Measurements from ENCODE around the gene ZMYM4.

ZMYM4 gene

GRCh38 chr1:35284852-35285251, 16.3 kb downstream of the ZMYM4 start:
- H3K4me2 ChIP-seq (ENCODE audit: low read length): no peak overlapping the region
- H3K36me3 ChIP-seq (ENCODE audit: control insufficient read depth, low read length): peaks cover 21% of the 10 kb centered on the region
- H3F3A ChIP-seq (ENCODE audit: control insufficient read depth, insufficient read depth): no peaks in the 10 kb centered on the region
- TF ChIP-seq, protein P1, sequence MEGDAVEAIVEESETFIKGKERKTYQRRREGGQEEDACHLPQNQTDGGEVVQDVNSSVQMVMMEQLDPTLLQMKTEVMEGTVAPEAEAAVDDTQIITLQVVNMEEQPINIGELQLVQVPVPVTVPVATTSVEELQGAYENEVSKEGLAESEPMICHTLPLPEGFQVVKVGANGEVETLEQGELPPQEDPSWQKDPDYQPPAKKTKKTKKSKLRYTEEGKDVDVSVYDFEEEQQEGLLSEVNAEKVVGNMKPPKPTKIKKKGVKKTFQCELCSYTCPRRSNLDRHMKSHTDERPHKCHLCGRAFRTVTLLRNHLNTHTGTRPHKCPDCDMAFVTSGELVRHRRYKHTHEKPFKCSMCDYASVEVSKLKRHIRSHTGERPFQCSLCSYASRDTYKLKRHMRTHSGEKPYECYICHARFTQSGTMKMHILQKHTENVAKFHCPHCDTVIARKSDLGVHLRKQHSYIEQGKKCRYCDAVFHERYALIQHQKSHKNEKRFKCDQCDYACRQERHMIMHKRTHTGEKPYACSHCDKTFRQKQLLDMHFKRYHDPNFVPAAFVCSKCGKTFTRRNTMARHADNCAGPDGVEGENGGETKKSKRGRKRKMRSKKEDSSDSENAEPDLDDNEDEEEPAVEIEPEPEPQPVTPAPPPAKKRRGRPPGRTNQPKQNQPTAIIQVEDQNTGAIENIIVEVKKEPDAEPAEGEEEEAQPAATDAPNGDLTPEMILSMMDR (IDR thresholded peaks at IDR 0.05; ENCODE audit: low read depth, low read length, poor library complexity, severe bottlenecking): no peak
- no peak for TF ChIP-seq EZH2phosphoT487 (IDR thresholded peaks at IDR 0.05; ENCODE audit: borderline replicate concordance, low read length)
- no peak overlapping the region for H3K4me3 ChIP-seq (ENCODE audit: low read length)
- no peaks in the 10 kb centered on the region; the same call in 1 of the 2 replicates for H3K4me1 ChIP-seq (ENCODE audit: control insufficient read depth, low read length)
- no peaks in the 10 kb centered on the region for H3K27me3 ChIP-seq (ENCODE audit: control insufficient read depth, low read length)
- no peaks in the 10 kb centered on the region for H4K20me1 ChIP-seq (ENCODE audit: control insufficient read depth, insufficient read depth, low read depth, low read length)
- no peaks in the 10 kb centered on the region for H3K9me2 ChIP-seq (replicated peaks; ENCODE audit: control insufficient read depth, low read length)
- H3K9me3 ChIP-seq (ENCODE audit: control insufficient read depth, insufficient read depth, low read length): 0 out of 2 replicates have a peak, but pooled peaks cover 8% of the 10 kb centered on the region
- peaks cover 58% of the 10 kb centered on the region for H3K79me2 ChIP-seq (ENCODE audit: control insufficient read depth, low read length)
- H3K27ac ChIP-seq (ENCODE audit: low read depth, low read length): no peak overlapping the region

DNA sequence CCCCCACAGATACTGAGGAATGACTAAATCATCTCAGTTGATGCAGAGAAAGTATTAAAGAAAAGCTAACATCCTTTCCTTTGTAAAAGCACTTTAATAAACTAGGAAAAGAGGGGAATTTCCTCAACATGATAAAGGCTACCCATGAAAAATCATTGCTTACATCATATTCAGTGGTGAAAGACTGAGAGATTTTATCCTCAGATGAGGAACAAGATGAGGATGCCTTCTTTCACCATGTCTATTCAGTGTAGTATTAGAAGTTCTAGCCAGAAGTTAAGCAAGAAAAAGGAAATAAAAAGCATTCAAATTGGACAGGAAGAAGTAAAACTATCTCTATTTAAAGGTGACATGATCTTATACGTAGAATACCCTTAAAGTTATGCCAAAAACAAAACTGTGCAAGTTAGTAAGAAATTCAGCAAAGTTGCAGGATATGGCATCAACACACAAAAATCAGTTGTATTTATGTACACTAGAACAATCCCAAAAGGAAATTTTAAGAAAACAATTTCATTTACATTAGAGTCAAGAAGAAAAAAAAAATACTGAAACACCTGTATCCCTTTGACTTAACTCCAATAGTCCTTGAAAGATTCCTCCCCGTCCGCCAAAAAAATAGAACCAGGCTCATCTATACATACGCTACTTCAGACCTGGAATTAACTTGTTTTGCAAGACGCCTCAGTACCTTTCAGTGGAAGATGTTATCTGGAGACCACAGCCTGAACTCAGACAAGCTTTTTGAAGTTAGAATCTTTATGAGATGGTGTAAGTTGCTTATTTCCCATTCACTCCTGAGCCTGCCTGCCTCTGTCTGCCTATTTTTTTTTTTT, 17.5 kb downstream of the ZMYM4 start:
- no peaks in the 10 kb centered on the region for H3K27me3 ChIP-seq (ENCODE audit: control insufficient read depth, low read length)
- no peak overlapping the region for H3K4me2 ChIP-seq (ENCODE audit: low read length)
- 0 out of 2 replicates have a peak, but pooled peaks cover 8% of the 10 kb centered on the region for H3K9me3 ChIP-seq (ENCODE audit: control insufficient read depth, insufficient read depth, low read length)
- no peaks in the 10 kb centered on the region for H3F3A ChIP-seq (ENCODE audit: control insufficient read depth, insufficient read depth)
- no peaks in the 10 kb centered on the region for H3K9me2 ChIP-seq (replicated peaks; ENCODE audit: control insufficient read depth, low read length)
- peaks cover 53% of the 10 kb centered on the region for H3K79me2 ChIP-seq (ENCODE audit: control insufficient read depth, low read length)
- peaks cover 15% of the 10 kb centered on the region for H3K36me3 ChIP-seq (ENCODE audit: control insufficient read depth, low read length)
- no peak overlapping the region for H3K4me3 ChIP-seq (ENCODE audit: low read length)
- no peaks in the 10 kb centered on the region for H4K20me1 ChIP-seq (ENCODE audit: control insufficient read depth, insufficient read depth, low read depth, low read length)
- no peak overlapping the region for H3K27ac ChIP-seq (ENCODE audit: low read depth, low read length)
- H3K4me1 ChIP-seq (ENCODE audit: control insufficient read depth, low read length): no peaks in the 10 kb centered on the region; the same call in 1 of the 2 replicates
- no peak for TF ChIP-seq EZH2phosphoT487 (IDR thresholded peaks at IDR 0.05; ENCODE audit: borderline replicate concordance, low read length)
- TF ChIP-seq, protein P1 (IDR thresholded peaks at IDR 0.05; ENCODE audit: low read depth, low read length, poor library complexity, severe bottlenecking): no peak

DNA sequence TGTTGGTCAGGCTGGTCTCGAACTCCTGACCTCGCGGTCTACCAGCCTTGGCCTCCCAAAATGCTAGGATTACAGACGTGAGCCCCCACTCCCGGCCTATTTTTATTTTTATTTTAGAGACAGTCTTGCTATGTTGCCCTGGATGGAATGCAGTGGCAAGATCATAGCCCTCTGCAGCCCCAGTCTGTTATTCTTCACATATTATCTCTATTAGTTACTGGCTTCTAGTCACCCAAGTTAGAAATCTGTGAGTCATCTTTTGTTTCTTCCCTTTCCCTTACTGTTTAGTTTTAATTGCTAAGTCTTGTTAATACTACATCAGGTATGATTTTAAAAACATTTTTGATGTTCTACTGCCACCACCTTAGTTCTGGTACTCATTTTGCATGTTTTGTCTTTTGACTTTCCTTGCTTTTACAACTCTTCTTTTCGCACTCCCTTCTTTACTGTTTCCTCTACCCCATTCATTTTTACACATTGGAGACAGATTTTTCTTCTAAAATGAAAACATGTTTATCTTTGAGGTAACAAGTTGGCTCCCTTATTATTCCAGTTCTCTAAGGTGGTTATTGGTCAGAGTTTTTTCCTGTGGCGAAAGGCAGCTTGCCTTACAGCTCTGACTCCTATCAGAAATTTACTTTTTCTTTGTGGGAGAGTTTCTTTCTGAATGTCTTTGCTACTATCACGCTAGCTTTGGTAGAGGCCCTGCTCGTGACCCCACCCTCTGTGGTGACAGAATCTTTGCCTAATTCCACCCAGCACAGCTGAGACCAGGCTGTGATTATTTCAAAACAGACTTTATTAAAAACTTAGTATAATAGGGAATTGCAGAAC, 19.5 kb downstream of the ZMYM4 start:
- H3K27ac ChIP-seq (ENCODE audit: low read depth, low read length): no peak overlapping the region
- no peak overlapping the region for H3K4me2 ChIP-seq (ENCODE audit: low read length)
- TF ChIP-seq EZH2phosphoT487 (IDR thresholded peaks at IDR 0.05; ENCODE audit: borderline replicate concordance, low read length): no peak
- TF ChIP-seq, protein P1 (IDR thresholded peaks at IDR 0.05; ENCODE audit: low read depth, low read length, poor library complexity, severe bottlenecking): no peak
- H3K4me1 ChIP-seq (ENCODE audit: control insufficient read depth, low read length): no peaks in the 10 kb centered on the region; the same call in 1 of the 2 replicates
- peaks cover 45% of the 10 kb centered on the region for H3K79me2 ChIP-seq (ENCODE audit: control insufficient read depth, low read length)
- no peaks in the 10 kb centered on the region for H4K20me1 ChIP-seq (ENCODE audit: control insufficient read depth, insufficient read depth, low read depth, low read length)
- H3K27me3 ChIP-seq (ENCODE audit: control insufficient read depth, low read length): no peaks in the 10 kb centered on the region
- H3F3A ChIP-seq (ENCODE audit: control insufficient read depth, insufficient read depth): no peaks in the 10 kb centered on the region
- H3K9me2 ChIP-seq (replicated peaks; ENCODE audit: control insufficient read depth, low read length): no peaks in the 10 kb centered on the region
- peaks cover 13% of the 10 kb centered on the region for H3K36me3 ChIP-seq (ENCODE audit: control insufficient read depth, low read length)
- H3K4me3 ChIP-seq (ENCODE audit: low read length): no peak overlapping the region
- H3K9me3 ChIP-seq (ENCODE audit: control insufficient read depth, insufficient read depth, low read length): 0 out of 2 replicates have a peak, but pooled peaks cover 5% of the 10 kb centered on the region
